Measurements from ENCODE around the gene PTPRN2. TPM values are rescaled to one million over a fixed set of nuclear protein-coding genes. Genes with fewer than 3 reads are reported as not detected.

PTPRN2 gene
- total and polyA plus RNA-seq, 2 donors (not counting 3 experiments of a cell fraction or from before 2014, with no cell fraction given), result 0.62 to 0.88 TPM

DNA sequence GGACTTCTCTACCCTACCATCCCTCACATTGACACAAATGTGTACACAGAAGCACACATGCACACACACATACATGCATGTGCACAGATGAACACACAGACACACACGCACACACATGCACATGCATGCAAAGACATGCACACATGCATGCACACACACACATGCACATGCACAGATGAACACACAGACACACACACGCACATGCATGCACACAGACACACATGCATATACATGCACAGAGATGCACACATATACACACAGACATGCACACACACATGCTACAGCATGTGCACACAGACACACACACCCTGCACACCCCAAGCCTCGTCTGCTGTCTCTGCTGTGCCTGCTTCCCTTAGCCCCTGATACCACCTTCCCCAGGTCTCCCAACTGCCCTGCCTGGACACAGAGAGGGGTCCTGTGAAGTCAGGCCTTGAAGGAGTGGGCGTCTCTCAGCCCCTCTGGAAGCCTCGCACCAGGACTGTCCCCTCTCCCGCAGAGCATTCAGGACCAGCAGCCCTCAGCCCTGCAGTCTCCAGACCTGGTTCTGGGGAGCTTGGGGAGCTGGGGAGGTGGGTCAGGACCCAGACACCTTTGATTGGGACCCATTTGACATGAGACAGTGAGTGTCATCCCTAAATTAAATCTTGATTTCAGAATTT, 1069.0 kb downstream of the PTPRN2 start:
- Histone ChIP-seq H3K27ac (ENCODE audit: insufficient read depth, low read depth, low read length) (no peak overlapping the region), H3K9ac (replicated peaks; ENCODE audit: extremely low read depth, insufficient read depth, low read length) (no peak overlapping the region), H3K4me1 (ENCODE audit: control insufficient read depth, extremely low read depth, insufficient read depth, low read length) (no peaks in the 10 kb centered on the region), H4K20me1 (replicated peaks; ENCODE audit: control insufficient read depth, extremely low read depth, insufficient read depth, low read length) (no peaks in the 10 kb centered on the region), H2AFZ (ENCODE audit: low read depth, low read length) (no peak overlapping the region), H3K4me2 (ENCODE audit: insufficient read depth, low read length) (no peak overlapping the region), H3K9me1 (replicated peaks; ENCODE audit: control insufficient read depth, extremely low read depth, insufficient read depth, low read length) (no peaks in the 10 kb centered on the region), H3K27me3 (ENCODE audit: control insufficient read depth in 2 of 2, insufficient read depth in 2 of 2, low read length in 2 of 2) (no peaks in the 10 kb centered on the region), H3K9me3 (replicated peaks; ENCODE audit: control insufficient read depth, insufficient read depth, low read length) (no peaks in the 10 kb centered on the region), H3K79me2 (ENCODE audit: control insufficient read depth, insufficient read depth, low read length) (no peaks in the 10 kb centered on the region), H3K4me3 (replicated peaks in 1 of 3; ENCODE audit: insufficient read depth in 1 of 3, low read depth in 1 of 3, low read length in 3 of 3) (no peak overlapping the region), H3K36me3 (ENCODE audit: control insufficient read depth in 2 of 2, extremely low read depth in 1 of 2, insufficient read depth in 2 of 2, low read length in 2 of 2) (no peaks in the 10 kb centered on the region)
- intact Hi-C loops (cut with micrococcal nuclease) (no loop called here), dilution Hi-C loops (cut with MboI; ENCODE audit: extremely low pct_ligation_motif_present, low sequenced_read_pairs) (no loop called here)
- no TSS peak for BruUV-seq (replicated peaks)
- ChIA-PET POLR2A (no interaction called here), CTCF (no interaction called here)
- DNase-seq (ENCODE audit: low read depth, low spot score) (no peak), FAIRE-seq (no peak)
- TF ChIP-seq MYC (IDR thresholded peaks at IDR 0.05; ENCODE audit: low read depth, low read length) (no peak), POLR2A (IDR thresholded peaks at IDR 0.05; ENCODE audit: low read depth, low read length) (no peak), POLR2AphosphoS5 (IDR thresholded peaks at IDR 0.05; ENCODE audit: insufficient read depth, low read depth, low read length) (no peak), GATA2 (IDR thresholded peaks at IDR 0.05; ENCODE audit: insufficient read depth, insufficient read length, low read depth, low read length) (no peak), JUN (IDR thresholded peaks at IDR 0.05; ENCODE audit: borderline replicate concordance, insufficient read depth, insufficient read length, low read depth) (no peak), CTCF (IDR thresholded peaks at IDR 0.05; ENCODE audit: extremely low read depth in 1 of 2, insufficient read depth in 1 of 2, low read depth in 1 of 2, low read length in 2 of 2) (no peak), FOS (IDR thresholded peaks at IDR 0.05; ENCODE audit: borderline replicate concordance, insufficient read depth, low read length) (no peak), EZH2 (IDR thresholded peaks at IDR 0.05; ENCODE audit: borderline replicate concordance, low read depth, low read length, severe bottlenecking) (no peak)
- TF ChIP-seq, protein P1, sequence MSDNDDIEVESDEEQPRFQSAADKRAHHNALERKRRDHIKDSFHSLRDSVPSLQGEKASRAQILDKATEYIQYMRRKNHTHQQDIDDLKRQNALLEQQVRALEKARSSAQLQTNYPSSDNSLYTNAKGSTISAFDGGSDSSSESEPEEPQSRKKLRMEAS (IDR thresholded peaks at IDR 0.05; ENCODE audit: insufficient read depth, insufficient read length), result no peak

All from endothelial cell of umbilical vein (primary cell).